GM12878 (cell line): ENCODE measurements around the gene NDUFB7. TPM values are rescaled to one million over a fixed set of nuclear protein-coding genes. Genes with fewer than 3 reads are reported as not detected.

Experiments used
- ATAC-seq: fragments of 200-7000 bp; cut with Tn5 transposase; 3 replicates; pipeline ENCODE4 v1.9.1; 2020; ENCODE audit warnings: mild to moderate bottlenecking, moderate library complexity
- BruUV-seq: library from RNA; stranded (reverse); fragments of 400-500 nt; replicated peaks from 2 replicates; lab custom pipeline; 2021; lab: Mats Ljungman, UMichigan
- CTCF ChIA-PET: fragments of 300-600 bp; sonication (Branson Sonifier 250); formaldehyde crosslinking; extraction: SDS; loops from one replicate; lab custom pipeline; 2021; ENCODE audit warnings: inconsistent platforms; lab: Yijun Ruan, JAX
- POLR2A ChIA-PET: fragments of 350-600 bp; formaldehyde crosslinking; extraction: SDS; loops from one replicate; lab custom pipeline; 2021; ENCODE audit warnings: inconsistent platforms; lab: Charles Lee
- RAD21 ChIA-PET: fragments of 300-600 bp; sonication (Branson Sonifier 250); formaldehyde crosslinking; loops from one replicate; lab custom pipeline; 2023; ENCODE audit warnings: antibody characterized with exemption; ENCODE audit not compliant: unreplicated experiment; lab: Charles Lee
- SMC1A ChIA-PET: fragments of 300-600 bp; sonication (Branson Sonifier 250); formaldehyde crosslinking; loops from one replicate; lab custom pipeline; 2023; ENCODE audit not compliant: unreplicated experiment, uncharacterized antibody; lab: Charles Lee
- DNase-seq: peaks from one replicate; pipeline ENCODE4 v3.0.0-alpha.2; 2011; ENCODE audit warnings: low read depth, low spot score
- FAIRE-seq: peaks from 3 replicates; lab custom pipeline; 2011; peaks lifted over from hg19 to GRCh38; lab: Jason Lieb, UNC
- H2AFZ ChIP-seq: 2 replicates; pipeline ENCODE4 v1.6.0; 2011; ENCODE audit warnings: low read depth, low read length, control low read depth; ENCODE audit not compliant: control insufficient read depth
- H3K27ac ChIP-seq: 2 replicates; pipeline ENCODE4 v1.5.1; 2011; ENCODE audit warnings: control low read depth; ENCODE audit not compliant: control insufficient read depth, insufficient read depth
- H3K27me3 ChIP-seq, 2 experiments: replicated peaks in 1 of 2; 2 replicates each; pipeline versions ENCODE4 v1.6.0 to v1.6.1; 2011; ENCODE audit warnings: low read length in 1 of 2; ENCODE audit not compliant: control insufficient read depth in 2 of 2, insufficient read depth in 2 of 2
- H3K36me3 ChIP-seq, 2 experiments: 2 replicates each; pipeline ENCODE4 v1.5.1; 2011; ENCODE audit warnings: low read length in 1 of 2; ENCODE audit not compliant: control insufficient read depth in 2 of 2, insufficient read depth in 2 of 2
- H3K4me1 ChIP-seq: 2 replicates; pipeline ENCODE4 v1.6.1; 2011; ENCODE audit warnings: mild to moderate bottlenecking, low read length, moderate library complexity, mixed read lengths; ENCODE audit not compliant: control insufficient read depth, insufficient read depth
- H3K4me2 ChIP-seq: 2 replicates; pipeline ENCODE4 v1.6.0; 2011; ENCODE audit warnings: control low read depth; ENCODE audit not compliant: control insufficient read depth, insufficient read depth
- H3K4me3 ChIP-seq: fragments of 200-600 bp; sonication (generic); 2 replicates; pipeline ENCODE4 v1.5.1; 2016
- H3K79me2 ChIP-seq: 2 replicates; pipeline ENCODE4 v1.6.0; 2011; ENCODE audit warnings: low read length; ENCODE audit not compliant: control insufficient read depth, insufficient read depth
- H3K9ac ChIP-seq: 2 replicates; pipeline ENCODE4 v1.8.0; 2011; ENCODE audit warnings: low read length, control low read depth, mixed read lengths; ENCODE audit not compliant: control insufficient read depth, insufficient read depth
- H3K9me3 ChIP-seq: replicated peaks from 3 replicates; pipeline ENCODE4 v1.5.1; 2011; ENCODE audit warnings: mild to moderate bottlenecking, low read length; ENCODE audit not compliant: control insufficient read depth, insufficient read depth
- H4K20me1 ChIP-seq: 2 replicates; pipeline ENCODE4 v1.6.0; 2011; ENCODE audit not compliant: control insufficient read depth, insufficient read depth
- ATF7 ChIP-seq: fragments of 450-650 bp; IDR thresholded peaks from 2 replicates; pipeline ENCODE4 v1.6.1; 2016; ENCODE audit warnings: low read depth, mild to moderate bottlenecking
- BCL11A ChIP-seq: IDR thresholded peaks from 2 replicates; pipeline ENCODE4 v1.6.1; 2011; ENCODE audit warnings: low read depth, low read length
- CREB1 ChIP-seq: IDR thresholded peaks from 2 replicates; pipeline ENCODE4 v1.6.1; 2012; ENCODE audit warnings: low read depth, mild to moderate bottlenecking, inconsistent platforms
- DPF2 ChIP-seq: fragments of 450-650 bp; IDR thresholded peaks from 2 replicates; pipeline ENCODE4 v1.6.1; 2017; ENCODE audit warnings: mild to moderate bottlenecking
- EED ChIP-seq: sonication (generic); IDR thresholded peaks from 2 replicates; pipeline ENCODE4 v1.6.1; 2016; ENCODE audit warnings: antibody characterized with exemption, low read depth
- EGR1 ChIP-seq, 2 experiments: IDR thresholded peaks; 1 replicate in 1 of 2; 2 replicates in 1 of 2; pipeline ENCODE4 v1.6.1; 2011 to 2012; ENCODE audit warnings: low read depth in 2 of 2, low read length in 2 of 2, borderline replicate concordance in 1 of 2, mild to moderate bottlenecking in 1 of 2, moderate library complexity in 1 of 2
- MEF2A ChIP-seq: IDR thresholded peaks from 2 replicates; pipeline ENCODE4 v1.6.1; 2011; ENCODE audit warnings: low read depth, mild to moderate bottlenecking, low read length, moderate library complexity; ENCODE audit not compliant: insufficient read depth
- NBN ChIP-seq: fragments of 450-650 bp; IDR thresholded peaks from 2 replicates; pipeline ENCODE4 v1.6.1; 2016
- PML ChIP-seq: IDR thresholded peaks from 2 replicates; pipeline ENCODE4 v1.6.1; 2012; ENCODE audit warnings: low read length, inconsistent platforms
- POLR2AphosphoS5 ChIP-seq: IDR thresholded peaks from 2 replicates; pipeline ENCODE4 v1.6.1; 2011; ENCODE audit warnings: mild to moderate bottlenecking, low read length, inconsistent platforms
- TAF1 ChIP-seq: IDR thresholded peaks from 2 replicates; pipeline ENCODE4 v1.6.1; 2011; ENCODE audit warnings: mild to moderate bottlenecking, low read depth, low read length, borderline replicate concordance
- TCF12 ChIP-seq: IDR thresholded peaks from 2 replicates; pipeline ENCODE4 v1.6.1; 2011; ENCODE audit warnings: low read depth, mild to moderate bottlenecking, low read length
- YY1 ChIP-seq: IDR thresholded peaks from 2 replicates; pipeline ENCODE4 v1.6.1; 2011; ENCODE audit warnings: low read depth, mild to moderate bottlenecking, low read length
- ZSCAN29 ChIP-seq: fragments of 450-650 bp; IDR thresholded peaks from 2 replicates; pipeline ENCODE4 v1.6.1; 2017; ENCODE audit warnings: mild to moderate bottlenecking, moderate library complexity
- WGBS: methylation state at CpG from one replicate; pipeline ENCODE4 v1.1.6; 2016; ENCODE audit warnings: low lambda C conversion rate; ENCODE audit not compliant: insufficient replicate concordance, insufficient coverage; ENCODE audit errors: missing lambda C conversion rate; 5-methylcytosine and 5-hydroxymethylcytosine counted together
- in situ Hi-C: fragments of 300-500 bp; cut with MboI; formaldehyde crosslinking; loops from 9 replicates; pipeline ENCODE4 v1.14.3; 2018; ENCODE audit warnings: mixed read lengths
- intact Hi-C: fragments of 100-400 bp; cut with micrococcal nuclease; formaldehyde crosslinking; loops from one replicate; pipeline ENCODE4 v1.14.2; 2022; ENCODE audit not compliant: unreplicated experiment
- polyA plus RNA-seq, 11 experiments: library from polyadenylated mRNA; depleted of rRNA in 4 of 11; unstranded in 6 of 11; stranded (reverse) in 5 of 11; fragments of >200 nt; fragmentation: Nextera tagmentation in 4 of 11; fragmentation: Illumina TruSeq in 1 of 11; extraction: Ambion mirVana in 4 of 11; extraction: Trizol in 1 of 11; gene quantifications; 1 replicate in 1 of 11; 2 replicates in 10 of 11; pipeline versions ENCODE4 v1.2.1 to v1.2.3, GENCODE V29; 2011 to 2016; ENCODE audit warnings: inconsistent platforms in 2 of 11, missing spikeins in 2 of 11, low read depth in 1 of 11
- total RNA-seq, 4 experiments: library from RNA; depleted of rRNA in 3 of 4; stranded (reverse); fragments of >200 nt in 3 of 4; fragmentation: Illumina TruSeq in 1 of 4; extraction: Trizol in 1 of 4; gene quantifications; 2 replicates each; pipeline versions ENCODE4 v1.2.1 to v1.2.3, GENCODE V29; 2013 to 2021
- TF ChIP-seq, protein P1 (sequence below): fragments of 450-650 bp; IDR thresholded peaks from 2 replicates; pipeline ENCODE4 v1.6.1; 2018; ENCODE audit warnings: mild to moderate bottlenecking, low read depth, moderate library complexity; ENCODE audit not compliant: partially characterized antibody
- TF ChIP-seq, protein P2 (sequence below): fragments of 450-650 bp; formaldehyde crosslinking; IDR thresholded peaks from 2 replicates; pipeline ENCODE4 v1.5.0; 2022; ENCODE audit warnings: mild to moderate bottlenecking, missing genetic modification characterization
- TF ChIP-seq, protein P3 (sequence below): fragments of 150-350 bp; IDR thresholded peaks from 2 replicates; pipeline ENCODE4 v1.6.1; 2014; ENCODE audit warnings: mild to moderate bottlenecking, low read depth, low read length

Gene NDUFB7
- total and polyA plus RNA-seq, 10 of the 15 experiments (the other 5 are each of a cell fraction or from before 2014, with no cell fraction given) = 14.6 to 480 (median 182) TPM

DNA sequence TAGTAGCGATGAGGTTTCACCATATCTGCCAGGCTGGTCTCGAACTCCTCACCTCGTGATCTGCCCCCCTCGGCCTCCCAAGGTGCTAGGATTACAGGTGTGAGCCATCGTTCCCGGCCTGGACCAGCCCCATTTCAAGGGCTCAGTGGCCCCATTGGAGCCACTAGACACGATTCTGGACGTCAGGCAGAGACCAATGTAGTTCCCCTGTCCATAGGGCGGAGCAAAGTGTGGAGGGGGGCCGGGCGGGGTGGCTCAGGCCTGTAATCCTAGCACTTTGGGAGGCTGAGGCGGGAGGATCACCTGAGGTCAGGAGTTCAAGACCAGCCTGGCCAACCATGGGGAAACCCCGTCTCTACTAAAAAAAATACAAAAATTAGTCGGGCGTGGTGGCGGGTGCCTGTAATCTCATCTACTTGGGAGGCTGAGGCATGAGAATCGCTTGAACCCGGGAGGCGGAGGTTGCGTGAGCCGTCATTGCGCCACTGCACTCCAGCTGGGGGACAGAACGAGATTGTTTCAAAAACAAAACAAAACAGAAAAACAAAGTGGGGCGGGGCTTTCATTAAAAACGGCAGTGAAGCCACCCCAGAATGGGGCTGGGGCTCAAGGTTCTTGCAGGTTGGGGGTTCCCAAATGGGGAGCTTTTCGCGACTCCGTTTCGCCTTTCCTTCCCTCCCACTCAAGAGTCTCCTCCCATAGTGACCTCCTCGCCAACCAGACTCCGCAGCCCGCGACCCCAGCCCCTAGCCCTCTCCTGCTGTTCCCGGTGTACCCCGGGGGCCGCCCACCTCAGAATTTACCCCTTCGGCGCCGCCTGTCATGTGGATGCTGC lies 43.2 kb downstream of the NDUFB7 start:
- intact Hi-C loops (no loop called here), in situ Hi-C loops (no loop called here)
- no peak for DNase-seq
- H3K4me1 ChIP-seq = peaks cover 5% of the 10 kb centered on the region; the same call in 1 of the 2 replicates
- 15% methylated on average over 39 of the region's 39 CpGs for WGBS
- ChIA-PET SMC1A (interaction anchor here (1.0 kb wide), 1 partner anchor 8 kb away, joined by 3 read pairs; no protein-coding TSS in a partner anchor), POLR2A (interaction anchor here (1.3 to 2.1 kb wide), 2 partner anchors 8 to 10 kb away, joined by 3 to 12 read pairs; partner anchors contain the start of gene DNAJB1), RAD21 (no interaction called here), CTCF (no interaction called here)
- H4K20me1 ChIP-seq = no peaks in the 10 kb centered on the region
- no TSS peak for BruUV-seq
- H3K27me3 ChIP-seq = no peaks in the 10 kb centered on the region
- H3K4me2 ChIP-seq = peak overlapping the region; percentile 49
- FAIRE-seq = no peak
- peak overlapping the region; percentile 56; the same call in 1 of the 2 replicates for H3K27ac ChIP-seq
- peaks cover 0 to 2% of the 10 kb centered on the region in 2 experiments; a peak in 1 of 4 replicates for H3K36me3 ChIP-seq
- H2AFZ ChIP-seq = peak overlapping the region; percentile 91
- no peak for ATAC-seq
- no peaks in the 10 kb centered on the region for H3K9me3 ChIP-seq
- peak overlapping the region; percentile 59; the same call in 1 of the 2 replicates for H3K4me3 ChIP-seq
- peaks cover 16% of the 10 kb centered on the region for H3K79me2 ChIP-seq
- H3K9ac ChIP-seq = peak overlapping the region; percentile 57; the same call in 1 of the 2 replicates
- TF ChIP-seq POLR2AphosphoS5 (no peak), CREB1 (no peak), EED (no peak), TCF12 (no peak), ZSCAN29 (no peak), DPF2 (no peak; the same call in 1 of the 2 replicates), EGR1 (IDR thresholded peaks at IDR 0.05; ENCODE audit: borderline replicate concordance in 1 of 2, low read depth in 2 of 2, low read length in 2 of 2) (no peak), MEF2A (no peak), NBN (peak; percentile 45; the same call in 1 of the 2 replicates), TAF1 (no peak), BCL11A (no peak), YY1 (no peak), ATF7 (peak; percentile 23; the same call in 1 of the 2 replicates), PML (peak; percentile 1; the same call in 1 of the 2 replicates)
- TF ChIP-seq, protein P1, sequence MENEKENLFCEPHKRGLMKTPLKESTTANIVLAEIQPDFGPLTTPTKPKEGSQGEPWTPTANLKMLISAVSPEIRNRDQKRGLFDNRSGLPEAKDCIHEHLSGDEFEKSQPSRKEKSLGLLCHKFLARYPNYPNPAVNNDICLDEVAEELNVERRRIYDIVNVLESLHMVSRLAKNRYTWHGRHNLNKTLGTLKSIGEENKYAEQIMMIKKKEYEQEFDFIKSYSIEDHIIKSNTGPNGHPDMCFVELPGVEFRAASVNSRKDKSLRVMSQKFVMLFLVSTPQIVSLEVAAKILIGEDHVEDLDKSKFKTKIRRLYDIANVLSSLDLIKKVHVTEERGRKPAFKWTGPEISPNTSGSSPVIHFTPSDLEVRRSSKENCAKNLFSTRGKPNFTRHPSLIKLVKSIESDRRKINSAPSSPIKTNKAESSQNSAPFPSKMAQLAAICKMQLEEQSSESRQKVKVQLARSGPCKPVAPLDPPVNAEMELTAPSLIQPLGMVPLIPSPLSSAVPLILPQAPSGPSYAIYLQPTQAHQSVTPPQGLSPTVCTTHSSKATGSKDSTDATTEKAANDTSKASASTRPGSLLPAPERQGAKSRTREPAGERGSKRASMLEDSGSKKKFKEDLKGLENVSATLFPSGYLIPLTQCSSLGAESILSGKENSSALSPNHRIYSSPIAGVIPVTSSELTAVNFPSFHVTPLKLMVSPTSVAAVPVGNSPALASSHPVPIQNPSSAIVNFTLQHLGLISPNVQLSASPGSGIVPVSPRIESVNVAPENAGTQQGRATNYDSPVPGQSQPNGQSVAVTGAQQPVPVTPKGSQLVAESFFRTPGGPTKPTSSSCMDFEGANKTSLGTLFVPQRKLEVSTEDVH = no peak
- TF ChIP-seq, protein P2, sequence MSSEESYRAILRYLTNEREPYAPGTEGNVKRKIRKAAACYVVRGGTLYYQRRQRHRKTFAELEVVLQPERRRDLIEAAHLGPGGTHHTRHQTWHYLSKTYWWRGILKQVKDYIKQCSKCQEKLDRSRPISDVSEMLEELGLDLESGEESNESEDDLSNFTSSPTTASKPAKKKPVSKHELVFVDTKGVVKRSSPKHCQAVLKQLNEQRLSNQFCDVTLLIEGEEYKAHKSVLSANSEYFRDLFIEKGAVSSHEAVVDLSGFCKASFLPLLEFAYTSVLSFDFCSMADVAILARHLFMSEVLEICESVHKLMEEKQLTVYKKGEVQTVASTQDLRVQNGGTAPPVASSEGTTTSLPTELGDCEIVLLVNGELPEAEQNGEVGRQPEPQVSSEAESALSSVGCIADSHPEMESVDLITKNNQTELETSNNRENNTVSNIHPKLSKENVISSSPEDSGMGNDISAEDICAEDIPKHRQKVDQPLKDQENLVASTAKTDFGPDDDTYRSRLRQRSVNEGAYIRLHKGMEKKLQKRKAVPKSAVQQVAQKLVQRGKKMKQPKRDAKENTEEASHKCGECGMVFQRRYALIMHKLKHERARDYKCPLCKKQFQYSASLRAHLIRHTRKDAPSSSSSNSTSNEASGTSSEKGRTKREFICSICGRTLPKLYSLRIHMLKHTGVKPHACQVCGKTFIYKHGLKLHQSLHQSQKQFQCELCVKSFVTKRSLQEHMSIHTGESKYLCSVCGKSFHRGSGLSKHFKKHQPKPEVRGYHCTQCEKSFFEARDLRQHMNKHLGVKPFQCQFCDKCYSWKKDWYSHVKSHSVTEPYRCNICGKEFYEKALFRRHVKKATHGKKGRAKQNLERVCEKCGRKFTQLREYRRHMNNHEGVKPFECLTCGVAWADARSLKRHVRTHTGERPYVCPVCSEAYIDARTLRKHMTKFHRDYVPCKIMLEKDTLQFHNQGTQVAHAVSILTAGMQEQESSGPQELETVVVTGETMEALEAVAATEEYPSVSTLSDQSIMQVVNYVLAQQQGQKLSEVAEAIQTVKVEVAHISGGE (CRISPR knock-in tag) = no peak
- TF ChIP-seq, protein P3, sequence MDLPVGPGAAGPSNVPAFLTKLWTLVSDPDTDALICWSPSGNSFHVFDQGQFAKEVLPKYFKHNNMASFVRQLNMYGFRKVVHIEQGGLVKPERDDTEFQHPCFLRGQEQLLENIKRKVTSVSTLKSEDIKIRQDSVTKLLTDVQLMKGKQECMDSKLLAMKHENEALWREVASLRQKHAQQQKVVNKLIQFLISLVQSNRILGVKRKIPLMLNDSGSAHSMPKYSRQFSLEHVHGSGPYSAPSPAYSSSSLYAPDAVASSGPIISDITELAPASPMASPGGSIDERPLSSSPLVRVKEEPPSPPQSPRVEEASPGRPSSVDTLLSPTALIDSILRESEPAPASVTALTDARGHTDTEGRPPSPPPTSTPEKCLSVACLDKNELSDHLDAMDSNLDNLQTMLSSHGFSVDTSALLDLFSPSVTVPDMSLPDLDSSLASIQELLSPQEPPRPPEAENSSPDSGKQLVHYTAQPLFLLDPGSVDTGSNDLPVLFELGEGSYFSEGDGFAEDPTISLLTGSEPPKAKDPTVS = no peak
